Measurements from ENCODE around the gene ACTN4. TPM values are rescaled to one million over a fixed set of nuclear protein-coding genes. Genes with fewer than 3 reads are reported as not detected.
A peak's percentile ranks its signal among the peaks of the same experiment; 100 is the strongest.

ACTN4 gene
- total and polyA plus RNA-seq, 2 donors (not counting 3 experiments of a cell fraction or from before 2014, with no cell fraction given), result 313 to 748 TPM

DNA sequence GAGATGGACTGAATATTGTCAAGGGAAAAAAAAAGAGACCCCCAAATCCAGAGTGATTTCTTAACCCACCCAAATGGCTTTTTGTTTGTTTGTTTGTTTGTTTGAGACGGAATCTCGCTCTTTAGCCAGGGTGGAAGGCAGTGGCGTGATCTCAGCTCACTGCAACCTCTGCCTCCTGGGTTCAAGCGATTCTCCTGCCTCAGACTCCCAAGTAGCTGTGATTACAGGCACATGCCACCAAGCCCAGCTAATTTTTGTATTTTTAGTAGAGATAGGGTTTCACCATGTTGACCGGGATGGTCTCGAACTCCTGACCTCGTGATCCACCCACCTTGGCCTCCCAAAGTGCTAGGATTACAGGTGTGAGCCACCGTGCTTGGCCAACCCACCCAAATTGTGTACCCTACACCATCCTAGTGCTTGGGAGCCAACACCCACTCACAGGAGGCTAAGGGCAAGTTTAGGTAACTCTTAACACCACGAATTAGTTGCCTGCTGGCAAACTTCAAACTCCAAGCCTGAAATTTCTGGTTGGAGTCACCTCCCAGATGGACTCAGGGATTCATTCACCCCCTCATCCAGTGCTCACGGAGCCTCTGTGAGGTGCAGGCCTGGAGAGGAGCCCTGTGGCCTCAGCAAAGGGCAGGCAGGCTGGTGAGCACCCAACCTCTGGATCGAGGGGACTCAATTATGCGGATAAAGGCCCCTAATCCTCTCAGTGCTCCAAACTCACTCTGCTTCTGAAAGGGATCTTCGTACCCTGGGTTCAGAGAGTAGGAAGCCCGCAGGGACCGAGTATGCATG, 37.6 kb downstream of the ACTN4 start:
- Histone ChIP-seq H3K36me3 (ENCODE audit: control insufficient read depth in 2 of 2, extremely low read depth in 1 of 2, insufficient read depth in 2 of 2, low read length in 2 of 2) (no peaks in the 10 kb centered on the region), H3K9me1 (replicated peaks; ENCODE audit: control insufficient read depth, extremely low read depth, insufficient read depth, low read length) (no peaks in the 10 kb centered on the region), H3K27me3 (ENCODE audit: control insufficient read depth in 2 of 2, insufficient read depth in 2 of 2, low read length in 2 of 2) (no peaks in the 10 kb centered on the region), H3K9ac (replicated peaks; ENCODE audit: extremely low read depth, insufficient read depth, low read length) (peak overlapping the region; percentile 72), H3K27ac (ENCODE audit: insufficient read depth, low read depth, low read length) (peak overlapping the region; percentile 90), H3K4me3 (replicated peaks in 1 of 3; ENCODE audit: insufficient read depth in 1 of 3, low read depth in 1 of 3, low read length in 3 of 3) (no peak overlapping the region), H4K20me1 (replicated peaks; ENCODE audit: control insufficient read depth, extremely low read depth, insufficient read depth, low read length) (no peaks in the 10 kb centered on the region), H3K4me2 (ENCODE audit: insufficient read depth, low read length) (peak overlapping the region; percentile 52), H3K9me3 (replicated peaks; ENCODE audit: control insufficient read depth, insufficient read depth, low read length) (no peaks in the 10 kb centered on the region), H3K79me2 (ENCODE audit: control insufficient read depth, insufficient read depth, low read length) (peaks cover 85% of the 10 kb centered on the region), H3K4me1 (ENCODE audit: control insufficient read depth, extremely low read depth, insufficient read depth, low read length) (peaks cover 54% of the 10 kb centered on the region), H2AFZ (ENCODE audit: low read depth, low read length) (no peak overlapping the region)
- intact Hi-C loops (cut with micrococcal nuclease), result loop anchor here (1.0 to 2.0 kb wide), 4 partner anchors 8 to 48 kb away; no protein-coding TSS in a partner anchor
- dilution Hi-C loops (cut with MboI; ENCODE audit: extremely low pct_ligation_motif_present, low sequenced_read_pairs), result no loop called here
- DNase-seq (ENCODE audit: low read depth, low spot score) (no peak), FAIRE-seq (no peak)
- CTCF ChIA-PET, result interaction anchor here (1.5 to 2.4 kb wide), 2 partner anchors 18 to 38 kb away, joined by 8 to 10 read pairs; partner anchors contain the start of gene ACTN4
- TSS peak; percentile 56 for BruUV-seq (replicated peaks)
- TF ChIP-seq MYC (IDR thresholded peaks at IDR 0.05; ENCODE audit: low read depth, low read length) (no peak), EZH2 (IDR thresholded peaks at IDR 0.05; ENCODE audit: borderline replicate concordance, low read depth, low read length, severe bottlenecking) (no peak), GATA2 (IDR thresholded peaks at IDR 0.05; ENCODE audit: insufficient read depth, insufficient read length, low read depth, low read length) (no peak), JUN (IDR thresholded peaks at IDR 0.05; ENCODE audit: borderline replicate concordance, insufficient read depth, insufficient read length, low read depth) (no peak), FOS (IDR thresholded peaks at IDR 0.05; ENCODE audit: borderline replicate concordance, insufficient read depth, low read length) (no peak), POLR2AphosphoS5 (IDR thresholded peaks at IDR 0.05; ENCODE audit: insufficient read depth, low read depth, low read length) (no peak), POLR2A (IDR thresholded peaks at IDR 0.05; ENCODE audit: low read depth, low read length) (no peak)
- TF ChIP-seq, protein P1, sequence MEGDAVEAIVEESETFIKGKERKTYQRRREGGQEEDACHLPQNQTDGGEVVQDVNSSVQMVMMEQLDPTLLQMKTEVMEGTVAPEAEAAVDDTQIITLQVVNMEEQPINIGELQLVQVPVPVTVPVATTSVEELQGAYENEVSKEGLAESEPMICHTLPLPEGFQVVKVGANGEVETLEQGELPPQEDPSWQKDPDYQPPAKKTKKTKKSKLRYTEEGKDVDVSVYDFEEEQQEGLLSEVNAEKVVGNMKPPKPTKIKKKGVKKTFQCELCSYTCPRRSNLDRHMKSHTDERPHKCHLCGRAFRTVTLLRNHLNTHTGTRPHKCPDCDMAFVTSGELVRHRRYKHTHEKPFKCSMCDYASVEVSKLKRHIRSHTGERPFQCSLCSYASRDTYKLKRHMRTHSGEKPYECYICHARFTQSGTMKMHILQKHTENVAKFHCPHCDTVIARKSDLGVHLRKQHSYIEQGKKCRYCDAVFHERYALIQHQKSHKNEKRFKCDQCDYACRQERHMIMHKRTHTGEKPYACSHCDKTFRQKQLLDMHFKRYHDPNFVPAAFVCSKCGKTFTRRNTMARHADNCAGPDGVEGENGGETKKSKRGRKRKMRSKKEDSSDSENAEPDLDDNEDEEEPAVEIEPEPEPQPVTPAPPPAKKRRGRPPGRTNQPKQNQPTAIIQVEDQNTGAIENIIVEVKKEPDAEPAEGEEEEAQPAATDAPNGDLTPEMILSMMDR (IDR thresholded peaks at IDR 0.05; ENCODE audit: extremely low read depth in 1 of 2, insufficient read depth in 1 of 2, low read depth in 1 of 2, low read length in 2 of 2), result no peak
- TF ChIP-seq, protein P2, sequence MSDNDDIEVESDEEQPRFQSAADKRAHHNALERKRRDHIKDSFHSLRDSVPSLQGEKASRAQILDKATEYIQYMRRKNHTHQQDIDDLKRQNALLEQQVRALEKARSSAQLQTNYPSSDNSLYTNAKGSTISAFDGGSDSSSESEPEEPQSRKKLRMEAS (IDR thresholded peaks at IDR 0.05; ENCODE audit: insufficient read depth, insufficient read length), result no peak
- POLR2A ChIA-PET, result interaction anchor here (1.5 kb wide), 1 partner anchor 38 kb away, joined by 6 read pairs; the partner anchor contains the start of gene ACTN4
